K562 (cell line): ENCODE measurements around the gene EYA3. TPM values are rescaled to one million over a fixed set of nuclear protein-coding genes. Genes with fewer than 3 reads are reported as not detected.

Experiments
- C11orf30 ChIP-seq: fragments of 450-650 bp; IDR thresholded peaks from 2 replicates; pipeline ENCODE4 v1.6.1; 2016; ENCODE audit warnings: low read depth, mild to moderate bottlenecking
- CEBPG ChIP-seq, 3 experiments: fragments of 200-800 bp in 1 of 3; sonication (Bioruptor generic) in 1 of 3; sonication (generic) in 1 of 3; formaldehyde crosslinking in 1 of 3; IDR thresholded peaks in 2 of 3; conservative IDR thresholded peaks in 1 of 3; 2 replicates each; pipeline versions ENCODE4 v1.6.1 to v1.8.0; 2016 to 2022; ENCODE audit warnings: missing compliant biosample characterization in 2 of 3, missing genetic modification characterization in 2 of 3, mild to moderate bottlenecking in 1 of 3, missing genetic modification reagents in 1 of 3
- GATA2 ChIP-seq: sonication (generic); formaldehyde crosslinking; IDR thresholded peaks from 2 replicates; pipeline ENCODE4 v1.4.0; 2020; ENCODE audit warnings: mild to moderate bottlenecking, missing genetic modification reagents
- HDAC2 ChIP-seq: fragments of 450-650 bp; IDR thresholded peaks from 2 replicates; pipeline ENCODE4 v1.6.1; 2016; ENCODE audit warnings: mild to moderate bottlenecking
- HDGF ChIP-seq: fragments of 450-650 bp; IDR thresholded peaks from 2 replicates; pipeline ENCODE4 v1.6.1; 2016
- MYC ChIP-seq, 2 experiments: fragments of 250-450 bp in 1 of 2; sonication (Bioruptor Pico) in 1 of 2; IDR thresholded peaks; 2 replicates each; pipeline versions ENCODE4 v1.5.1 to v1.6.1; 2012 to 2021; ENCODE audit warnings: low read depth in 2 of 2, borderline replicate concordance in 1 of 2, improper control_type of control experiment in 1 of 2, low read length in 1 of 2, mild to moderate bottlenecking in 1 of 2, moderate library complexity in 1 of 2
- NR3C1 ChIP-seq: sonication (generic); formaldehyde crosslinking; IDR thresholded peaks from 2 replicates; pipeline ENCODE4 v1.8.1; 2022; ENCODE audit warnings: missing genetic modification reagents
- POLR3A ChIP-seq: IDR thresholded peaks from 2 replicates; pipeline ENCODE4 v1.6.1; 2011; ENCODE audit warnings: borderline replicate concordance, mild to moderate bottlenecking, moderate library complexity; ENCODE audit not compliant: insufficient read length, insufficient read depth; ENCODE audit errors: extremely low read depth
- TRIM28 ChIP-seq: fragments of 450-650 bp; IDR thresholded peaks from 2 replicates; pipeline ENCODE4 v1.6.1; 2017
- ZNF384 ChIP-seq: IDR thresholded peaks from 2 replicates; pipeline ENCODE4 v1.6.1; 2012; ENCODE audit warnings: low read depth, low read length, improper control_type of control experiment
- ZNF668 ChIP-seq: fragments of 250-450 bp; sonication (Bioruptor Pico); IDR thresholded peaks from 2 replicates; pipeline ENCODE4 v1.8.0; 2022; ENCODE audit warnings: mild to moderate bottlenecking, inconsistent platforms
- polyA plus RNA-seq, 8 experiments: library from polyadenylated mRNA; depleted of rRNA in 4 of 8; stranded (reverse) in 5 of 8; unstranded in 3 of 8; fragments of >200 nt; fragmentation: Nextera tagmentation in 2 of 8; fragmentation: Illumina TruSeq in 1 of 8; extraction: Ambion mirVana in 2 of 8; extraction: Trizol in 1 of 8; gene quantifications; 2 replicates each; pipeline versions ENCODE4 v1.2.1 to v1.2.3, GENCODE V29; 2011 to 2014; ENCODE audit warnings: inconsistent platforms in 1 of 8, missing spikeins in 1 of 8
- total RNA-seq, 7 experiments: library from RNA; depleted of rRNA in 6 of 7; stranded (reverse); fragments of >200 nt in 6 of 7; fragmentation: Illumina TruSeq in 2 of 7; extraction: Trizol in 2 of 7; gene quantifications; 2 replicates each; pipeline versions ENCODE4 v1.2.1 to v1.2.3, GENCODE V29; 2011 to 2021; ENCODE audit warnings: low replicate concordance in 1 of 7
- TF ChIP-seq, protein P1 (sequence below): fragments of 450-650 bp; IDR thresholded peaks from 2 replicates; pipeline ENCODE4 v1.6.1; 2016; ENCODE audit warnings: mild to moderate bottlenecking
- TF ChIP-seq, protein P2 (sequence below): fragments of 450-650 bp; IDR thresholded peaks from one replicate; pipeline ENCODE4 v1.6.1; 2018; ENCODE audit warnings: mild to moderate bottlenecking, moderate library complexity; ENCODE audit not compliant: partially characterized antibody
- TF ChIP-seq, protein P3 (sequence below), 3 experiments: IDR thresholded peaks in 2 of 3; conservative IDR thresholded peaks in 1 of 3; 2 replicates each; pipeline ENCODE4 v1.5.1; 2011 to 2012; ENCODE audit warnings: low read length in 3 of 3, mild to moderate bottlenecking in 3 of 3, control low read depth in 2 of 3, improper control_type of control experiment in 1 of 3, inconsistent platforms in 1 of 3, low read depth in 1 of 3, mixed read lengths in 1 of 3, moderate library complexity in 1 of 3; ENCODE audit not compliant: insufficient read depth in 2 of 3
- TF ChIP-seq, protein P4 (sequence below), 2 experiments: fragments of 450-650 bp in 1 of 2; sonication (generic) in 1 of 2; formaldehyde crosslinking in 1 of 2; IDR thresholded peaks in 1 of 2; conservative IDR thresholded peaks in 1 of 2; 2 replicates each; pipeline versions ENCODE4 v1.6.1 to v1.8.1; 2016 to 2023; ENCODE audit warnings: mild to moderate bottlenecking in 2 of 2, moderate library complexity in 2 of 2, inconsistent platforms in 1 of 2, missing genetic modification reagents in 1 of 2
- TF ChIP-seq, protein P5 (sequence below): fragments of 250-450 bp; sonication (Bioruptor Pico); IDR thresholded peaks from 2 replicates; pipeline ENCODE4 v1.8.0; 2022; ENCODE audit warnings: inconsistent platforms, mild to moderate bottlenecking, moderate library complexity, borderline replicate concordance

EYA3 gene
- total and polyA plus RNA-seq, 9 of the 15 experiments (the other 6 are each of a cell fraction or from before 2014, with no cell fraction given), result 21.7 to 64.0 (median 43.6) TPM

DNA sequence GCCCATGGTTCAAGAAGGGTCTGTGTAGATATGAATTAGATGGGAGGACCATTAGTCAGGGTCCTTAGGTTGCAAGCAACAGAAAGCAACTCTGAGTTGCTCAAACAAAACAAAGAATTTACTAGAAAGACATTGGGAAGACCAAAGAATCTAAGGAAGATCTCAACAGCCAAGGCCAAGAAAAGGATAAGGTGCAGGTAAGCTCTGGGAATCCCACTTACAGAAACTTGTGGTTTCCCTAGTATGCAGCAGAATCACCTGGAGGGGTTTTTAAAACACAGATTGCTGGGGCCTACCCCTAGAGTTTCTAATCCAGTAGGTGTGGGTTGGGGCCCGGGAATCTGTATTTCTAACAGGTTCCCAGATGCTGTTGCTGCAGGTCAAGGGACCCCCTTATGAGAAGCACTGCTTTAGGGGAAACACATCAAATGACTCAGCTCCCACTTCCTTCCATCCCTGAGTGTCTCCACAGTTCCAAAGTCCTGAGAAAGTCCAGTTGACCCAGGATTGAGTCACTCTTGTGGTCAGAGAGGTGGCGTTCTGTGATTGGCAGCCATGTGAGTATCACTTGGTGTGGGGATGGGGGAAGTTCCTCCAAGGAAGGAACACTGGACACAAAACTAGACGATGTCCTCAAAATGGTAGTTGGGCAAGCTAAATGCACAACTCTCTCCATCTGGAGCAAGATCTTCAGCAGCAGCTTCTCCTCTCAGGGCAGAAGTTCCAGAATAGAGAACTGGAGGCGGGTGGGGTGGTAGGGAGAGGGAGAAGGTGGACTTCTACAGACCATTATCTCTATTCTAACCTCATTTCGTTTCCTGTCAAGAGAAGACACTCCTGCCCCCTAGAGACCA is 24.2 kb upstream of the EYA3 start (continued):
- TF ChIP-seq, protein P1, sequence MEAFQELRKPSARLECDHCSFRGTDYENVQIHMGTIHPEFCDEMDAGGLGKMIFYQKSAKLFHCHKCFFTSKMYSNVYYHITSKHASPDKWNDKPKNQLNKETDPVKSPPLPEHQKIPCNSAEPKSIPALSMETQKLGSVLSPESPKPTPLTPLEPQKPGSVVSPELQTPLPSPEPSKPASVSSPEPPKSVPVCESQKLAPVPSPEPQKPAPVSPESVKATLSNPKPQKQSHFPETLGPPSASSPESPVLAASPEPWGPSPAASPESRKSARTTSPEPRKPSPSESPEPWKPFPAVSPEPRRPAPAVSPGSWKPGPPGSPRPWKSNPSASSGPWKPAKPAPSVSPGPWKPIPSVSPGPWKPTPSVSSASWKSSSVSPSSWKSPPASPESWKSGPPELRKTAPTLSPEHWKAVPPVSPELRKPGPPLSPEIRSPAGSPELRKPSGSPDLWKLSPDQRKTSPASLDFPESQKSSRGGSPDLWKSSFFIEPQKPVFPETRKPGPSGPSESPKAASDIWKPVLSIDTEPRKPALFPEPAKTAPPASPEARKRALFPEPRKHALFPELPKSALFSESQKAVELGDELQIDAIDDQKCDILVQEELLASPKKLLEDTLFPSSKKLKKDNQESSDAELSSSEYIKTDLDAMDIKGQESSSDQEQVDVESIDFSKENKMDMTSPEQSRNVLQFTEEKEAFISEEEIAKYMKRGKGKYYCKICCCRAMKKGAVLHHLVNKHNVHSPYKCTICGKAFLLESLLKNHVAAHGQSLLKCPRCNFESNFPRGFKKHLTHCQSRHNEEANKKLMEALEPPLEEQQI, result 0 out of 2 replicates have a peak, but pooled peaks have one; percentile 61
- 0 out of 2 replicates have a peak, but pooled peaks have one; percentile 56 for TF ChIP-seq HDAC2
- no peak for TF ChIP-seq ZNF668 (CRISPR knock-in tag)
- TF ChIP-seq, protein P2, sequence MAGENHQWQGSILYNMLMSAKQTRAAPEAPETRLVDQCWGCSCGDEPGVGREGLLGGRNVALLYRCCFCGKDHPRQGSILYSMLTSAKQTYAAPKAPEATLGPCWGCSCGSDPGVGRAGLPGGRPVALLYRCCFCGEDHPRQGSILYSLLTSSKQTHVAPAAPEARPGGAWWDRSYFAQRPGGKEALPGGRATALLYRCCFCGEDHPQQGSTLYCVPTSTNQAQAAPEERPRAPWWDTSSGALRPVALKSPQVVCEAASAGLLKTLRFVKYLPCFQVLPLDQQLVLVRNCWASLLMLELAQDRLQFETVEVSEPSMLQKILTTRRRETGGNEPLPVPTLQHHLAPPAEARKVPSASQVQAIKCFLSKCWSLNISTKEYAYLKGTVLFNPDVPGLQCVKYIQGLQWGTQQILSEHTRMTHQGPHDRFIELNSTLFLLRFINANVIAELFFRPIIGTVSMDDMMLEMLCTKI, result no peak
- TF ChIP-seq HDGF, result no peak
- TF ChIP-seq, protein P3, sequence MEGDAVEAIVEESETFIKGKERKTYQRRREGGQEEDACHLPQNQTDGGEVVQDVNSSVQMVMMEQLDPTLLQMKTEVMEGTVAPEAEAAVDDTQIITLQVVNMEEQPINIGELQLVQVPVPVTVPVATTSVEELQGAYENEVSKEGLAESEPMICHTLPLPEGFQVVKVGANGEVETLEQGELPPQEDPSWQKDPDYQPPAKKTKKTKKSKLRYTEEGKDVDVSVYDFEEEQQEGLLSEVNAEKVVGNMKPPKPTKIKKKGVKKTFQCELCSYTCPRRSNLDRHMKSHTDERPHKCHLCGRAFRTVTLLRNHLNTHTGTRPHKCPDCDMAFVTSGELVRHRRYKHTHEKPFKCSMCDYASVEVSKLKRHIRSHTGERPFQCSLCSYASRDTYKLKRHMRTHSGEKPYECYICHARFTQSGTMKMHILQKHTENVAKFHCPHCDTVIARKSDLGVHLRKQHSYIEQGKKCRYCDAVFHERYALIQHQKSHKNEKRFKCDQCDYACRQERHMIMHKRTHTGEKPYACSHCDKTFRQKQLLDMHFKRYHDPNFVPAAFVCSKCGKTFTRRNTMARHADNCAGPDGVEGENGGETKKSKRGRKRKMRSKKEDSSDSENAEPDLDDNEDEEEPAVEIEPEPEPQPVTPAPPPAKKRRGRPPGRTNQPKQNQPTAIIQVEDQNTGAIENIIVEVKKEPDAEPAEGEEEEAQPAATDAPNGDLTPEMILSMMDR (IDR thresholded peaks at IDR 0.05 in 2 of 3, conservative IDR thresholded peaks at IDR 0.05 in 1 of 3; ENCODE audit: insufficient read depth in 2 of 3, low read depth in 1 of 3, low read length in 3 of 3), result peak in 2 of 3 experiments; percentile 81 to 89; a peak in 3 of 6 replicates
- TF ChIP-seq MYC (IDR thresholded peaks at IDR 0.05; ENCODE audit: low read depth, low read length), result peak; percentile 57; the same call in 1 of the 2 replicates
- TF ChIP-seq MYC (CRISPR knock-in tag; IDR thresholded peaks at IDR 0.05; ENCODE audit: borderline replicate concordance, low read depth), result no peak
- no peak for TF ChIP-seq POLR3A
- peak; percentile 53; the same call in 1 of the 2 replicates for TF ChIP-seq GATA2 (CRISPR knock-in tag)
- no peak for TF ChIP-seq TRIM28
- no peak for TF ChIP-seq NR3C1 (CRISPR knock-in tag)
- TF ChIP-seq ZNF384, result no peak
- TF ChIP-seq C11orf30, result no peak
- TF ChIP-seq CEBPG (CRISPR knock-in tag; IDR thresholded peaks at IDR 0.05), result peak; percentile 77
- TF ChIP-seq CEBPG (tag; conservative IDR thresholded peaks at IDR 0.05 in 1 of 2, IDR thresholded peaks at IDR 0.05 in 1 of 2), result peak; percentile 60 to 90
- TF ChIP-seq, protein P4, sequence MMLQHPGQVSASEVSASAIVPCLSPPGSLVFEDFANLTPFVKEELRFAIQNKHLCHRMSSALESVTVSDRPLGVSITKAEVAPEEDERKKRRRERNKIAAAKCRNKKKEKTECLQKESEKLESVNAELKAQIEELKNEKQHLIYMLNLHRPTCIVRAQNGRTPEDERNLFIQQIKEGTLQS (IDR thresholded peaks at IDR 0.05), result peak; percentile 90
- TF ChIP-seq, protein P4 (CRISPR knock-in tag; conservative IDR thresholded peaks at IDR 0.05), result peak; percentile 68; the same call in 1 of the 2 replicates
- TF ChIP-seq, protein P5, sequence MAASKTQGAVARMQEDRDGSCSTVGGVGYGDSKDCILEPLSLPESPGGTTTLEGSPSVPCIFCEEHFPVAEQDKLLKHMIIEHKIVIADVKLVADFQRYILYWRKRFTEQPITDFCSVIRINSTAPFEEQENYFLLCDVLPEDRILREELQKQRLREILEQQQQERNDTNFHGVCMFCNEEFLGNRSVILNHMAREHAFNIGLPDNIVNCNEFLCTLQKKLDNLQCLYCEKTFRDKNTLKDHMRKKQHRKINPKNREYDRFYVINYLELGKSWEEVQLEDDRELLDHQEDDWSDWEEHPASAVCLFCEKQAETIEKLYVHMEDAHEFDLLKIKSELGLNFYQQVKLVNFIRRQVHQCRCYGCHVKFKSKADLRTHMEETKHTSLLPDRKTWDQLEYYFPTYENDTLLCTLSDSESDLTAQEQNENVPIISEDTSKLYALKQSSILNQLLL (CRISPR knock-in tag), result no peak
